ENCODE results near the gene C22orf39. TPM values are rescaled to one million over a fixed set of nuclear protein-coding genes. Genes with fewer than 3 reads are reported as not detected.

Gene C22orf39
- total RNA-seq, 1 donor from 2014 or later, result 28.5 TPM

GRCh38 chr22:19398652-19399051 is 48.9 kb downstream of the C22orf39 start:
- no peaks in the 10 kb centered on the region for H3K27me3 Mint-ChIP-seq
- no peak overlapping the region for H3K27ac Mint-ChIP-seq
- H3K4me1 Mint-ChIP-seq, result no peaks in the 10 kb centered on the region
- peaks cover 51% of the 10 kb centered on the region for H3K36me3 Mint-ChIP-seq (ENCODE audit: low read depth)
- no peak for DNase-seq
- intact Hi-C loops (cut with micrococcal nuclease), result loop anchor here (5.0 kb wide), 1 partner anchor 126 kb away; no protein-coding TSS in a partner anchor
- no peaks in the 10 kb centered on the region for H3K9me3 Mint-ChIP-seq
- H3K4me3 Mint-ChIP-seq, result no peak overlapping the region

GRCh38 chr22:19398206-19398605 is 49.3 kb downstream of the C22orf39 start:
- no peak overlapping the region for H3K4me3 Mint-ChIP-seq
- no peaks in the 10 kb centered on the region for H3K4me1 Mint-ChIP-seq
- intact Hi-C loops (cut with micrococcal nuclease), result loop anchor here (5.0 kb wide), 1 partner anchor 126 kb away; no protein-coding TSS in a partner anchor
- H3K9me3 Mint-ChIP-seq, result no peaks in the 10 kb centered on the region
- H3K36me3 Mint-ChIP-seq (ENCODE audit: low read depth), result peaks cover 55% of the 10 kb centered on the region
- DNase-seq, result no peak
- H3K27ac Mint-ChIP-seq, result no peak overlapping the region
- no peaks in the 10 kb centered on the region for H3K27me3 Mint-ChIP-seq

GRCh38 chr22:19397734-19398104 is 49.8 kb downstream of the C22orf39 start:
- no peaks in the 10 kb centered on the region for H3K9me3 Mint-ChIP-seq
- no peaks in the 10 kb centered on the region for H3K27me3 Mint-ChIP-seq
- no peak for DNase-seq
- no peak overlapping the region for H3K27ac Mint-ChIP-seq
- H3K4me3 Mint-ChIP-seq, result no peak overlapping the region
- H3K36me3 Mint-ChIP-seq (ENCODE audit: low read depth), result peaks cover 57% of the 10 kb centered on the region
- no peaks in the 10 kb centered on the region for H3K4me1 Mint-ChIP-seq
- intact Hi-C loops (cut with micrococcal nuclease), result loop anchor here (5.0 kb wide), 1 partner anchor 125 kb away; no protein-coding TSS in a partner anchor

GRCh38 chr22:19396934-19397733 is 50.4 kb downstream of the C22orf39 start:
- no peak overlapping the region for H3K4me3 Mint-ChIP-seq
- peaks cover 58% of the 10 kb centered on the region for H3K36me3 Mint-ChIP-seq (ENCODE audit: low read depth)

GRCh38 chr22:19396561-19396933 is 51.0 kb downstream of the C22orf39 start:
- no peak for DNase-seq
- intact Hi-C loops (cut with micrococcal nuclease), result loop anchor here (5.0 kb wide), 1 partner anchor 124 kb away; no protein-coding TSS in a partner anchor
- peaks cover 54% of the 10 kb centered on the region for H3K36me3 Mint-ChIP-seq (ENCODE audit: low read depth)
- no peaks in the 10 kb centered on the region for H3K4me1 Mint-ChIP-seq
- no peak overlapping the region for H3K4me3 Mint-ChIP-seq
- no peaks in the 10 kb centered on the region for H3K27me3 Mint-ChIP-seq
- no peaks in the 10 kb centered on the region for H3K9me3 Mint-ChIP-seq
- no peak overlapping the region for H3K27ac Mint-ChIP-seq

More at GRCh38 chr22:19396934-19397733, 50.4 kb downstream of the C22orf39 start:
- Mint-ChIP-seq H3K27me3 (no peaks in the 10 kb centered on the region), H3K9me3 (no peaks in the 10 kb centered on the region), H3K4me1 (no peaks in the 10 kb centered on the region), H3K27ac (no peak overlapping the region)
- intact Hi-C loops (cut with micrococcal nuclease), result loop anchor here (5.0 kb wide), 1 partner anchor 125 kb away; no protein-coding TSS in a partner anchor
- no peak for DNase-seq

- DNase-seq, result no peak
- H3K9me3 Mint-ChIP-seq, result no peaks in the 10 kb centered on the region
These were observed 52.2 kb downstream of the C22orf39 start for GRCh38 chr22:19395276-19395675.

GRCh38 chr22:19394274-19395050 is 53.0 kb downstream of the C22orf39 start:
- Mint-ChIP-seq H3K4me1 (no peaks in the 10 kb centered on the region), H3K27ac (no peak overlapping the region), H3K27me3 (no peaks in the 10 kb centered on the region), H3K36me3 (ENCODE audit: low read depth) (peaks cover 51% of the 10 kb centered on the region), H3K4me3 (no peak overlapping the region), H3K9me3 (no peaks in the 10 kb centered on the region)
- no peak for DNase-seq
- intact Hi-C loops (cut with micrococcal nuclease), result loop anchor here (5.0 kb wide), 1 partner anchor 122 kb away; no protein-coding TSS in a partner anchor

More at GRCh38 chr22:19395276-19395675, 52.2 kb downstream of the C22orf39 start:
- peaks cover 48% of the 10 kb centered on the region for H3K36me3 Mint-ChIP-seq (ENCODE audit: low read depth)
- intact Hi-C loops (cut with micrococcal nuclease), result loop anchor here (5.0 kb wide), 1 partner anchor 123 kb away; no protein-coding TSS in a partner anchor
- H3K4me3 Mint-ChIP-seq, result no peak overlapping the region
- H3K4me1 Mint-ChIP-seq, result no peaks in the 10 kb centered on the region
- no peaks in the 10 kb centered on the region for H3K27me3 Mint-ChIP-seq
- no peak overlapping the region for H3K27ac Mint-ChIP-seq

- intact Hi-C loops (cut with micrococcal nuclease), result no loop called here
- Mint-ChIP-seq H3K27ac (no peak overlapping the region), H3K36me3 (ENCODE audit: low read depth) (peaks cover 51% of the 10 kb centered on the region), H3K27me3 (no peaks in the 10 kb centered on the region), H3K4me1 (no peaks in the 10 kb centered on the region), H3K9me3 (no peaks in the 10 kb centered on the region), H3K4me3 (no peak overlapping the region)
- no peak for DNase-seq
These were observed 53.8 kb downstream of the C22orf39 start for GRCh38 chr22:19393704-19394103.

Other genes with a start within 250 kb of the C22orf39 start
- gene CLTCL1, start 156.0 kb downstream of the C22orf39 start, total RNA-seq, result 0.43 and 1.3 TPM in 2 replicates
- gene HIRA, start 16.0 kb downstream of the C22orf39 start, total RNA-seq, result 42.6 and 45.0 TPM in 2 replicates
- gene MRPL40, start 15.2 kb downstream of the C22orf39 start, total RNA-seq, result 35.2 and 37.6 TPM in 2 replicates
- gene UFD1, start 31.5 kb upstream of the C22orf39 start, total RNA-seq, result 96.2 and 99.9 TPM in 2 replicates
- gene CDC45, start 32.2 kb upstream of the C22orf39 start, total RNA-seq, result 121 and 123 TPM in 2 replicates
- gene CLDN5, start 76.7 kb upstream of the C22orf39 start, total RNA-seq, result 0.44 and 0.71 TPM in 2 replicates